Measurements from ENCODE around the gene CITED4.

The CITED4 gene

DNA sequence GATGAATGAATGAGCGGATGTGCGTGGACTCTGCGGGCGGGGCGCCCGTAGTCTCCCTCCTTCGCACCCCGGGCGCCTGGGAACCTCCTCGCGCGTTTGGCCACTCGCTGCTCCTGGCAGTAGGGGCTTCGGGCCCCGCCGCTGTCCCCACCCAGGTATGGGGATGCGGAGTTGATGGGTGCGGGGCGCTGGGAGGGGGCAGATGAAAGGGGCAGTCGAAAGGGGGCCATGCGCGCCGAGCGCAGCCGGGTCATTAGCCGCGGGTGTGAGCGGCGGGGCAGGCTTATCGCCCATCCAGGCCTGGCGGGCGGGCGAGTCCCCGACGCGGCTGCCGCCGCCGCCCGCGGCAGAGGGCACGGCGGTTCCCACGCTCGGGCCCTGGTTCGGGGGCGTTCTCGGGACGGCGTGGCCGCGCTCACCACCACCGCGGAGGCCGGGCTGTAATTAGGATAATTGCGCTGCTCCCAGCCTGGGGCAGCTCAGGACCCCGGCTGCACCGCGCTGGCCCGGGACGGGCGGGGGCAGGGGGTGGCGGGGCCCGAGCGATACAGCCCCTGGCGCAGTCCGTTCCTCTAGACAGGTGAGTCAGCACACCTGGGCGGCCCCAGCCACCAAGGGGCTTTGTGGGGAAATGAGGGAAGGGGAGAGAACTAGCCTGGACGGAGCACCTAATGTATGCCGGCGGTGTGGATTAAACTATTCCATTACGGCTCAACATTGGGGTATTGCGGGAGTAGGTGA lies 22.1 kb upstream of the CITED4 start:
- FAIRE-seq = no peak

DNA sequence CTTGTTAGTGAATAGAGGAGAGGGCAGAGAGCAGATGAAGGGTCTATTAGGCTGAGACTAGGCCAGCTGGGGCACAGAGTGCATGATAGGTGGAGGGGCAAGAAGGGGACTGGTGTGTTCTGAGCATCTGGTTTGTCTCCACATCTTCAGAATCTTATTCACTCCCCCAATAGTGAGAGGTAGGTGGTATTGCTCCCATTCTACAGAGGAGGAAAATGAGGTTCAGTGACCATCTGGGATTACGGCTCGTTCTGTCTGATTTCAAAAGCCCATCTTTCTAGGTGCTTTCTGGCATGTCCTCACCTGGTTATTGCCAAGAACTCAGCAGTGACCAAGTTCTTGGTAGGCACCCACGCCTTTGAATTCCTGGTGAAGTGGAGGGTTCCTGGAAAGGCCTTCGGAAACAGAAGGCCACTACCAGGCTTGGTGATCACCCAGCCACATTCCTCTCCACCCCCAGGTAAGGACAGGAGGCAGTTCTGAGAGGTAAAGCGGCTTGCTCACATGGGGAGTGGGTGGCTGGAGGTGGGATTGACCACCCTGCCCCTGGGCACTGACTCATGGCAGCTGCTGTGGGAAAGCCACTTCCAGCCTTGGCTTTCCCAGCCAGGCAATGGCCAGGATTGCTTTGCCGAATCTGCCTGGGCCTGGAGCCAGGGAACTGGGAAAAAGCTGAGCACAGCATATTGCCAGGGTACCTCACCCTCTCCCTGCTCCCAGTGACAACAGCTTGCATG lies 18.8 kb upstream of the CITED4 start:
- no peak for FAIRE-seq

DNA sequence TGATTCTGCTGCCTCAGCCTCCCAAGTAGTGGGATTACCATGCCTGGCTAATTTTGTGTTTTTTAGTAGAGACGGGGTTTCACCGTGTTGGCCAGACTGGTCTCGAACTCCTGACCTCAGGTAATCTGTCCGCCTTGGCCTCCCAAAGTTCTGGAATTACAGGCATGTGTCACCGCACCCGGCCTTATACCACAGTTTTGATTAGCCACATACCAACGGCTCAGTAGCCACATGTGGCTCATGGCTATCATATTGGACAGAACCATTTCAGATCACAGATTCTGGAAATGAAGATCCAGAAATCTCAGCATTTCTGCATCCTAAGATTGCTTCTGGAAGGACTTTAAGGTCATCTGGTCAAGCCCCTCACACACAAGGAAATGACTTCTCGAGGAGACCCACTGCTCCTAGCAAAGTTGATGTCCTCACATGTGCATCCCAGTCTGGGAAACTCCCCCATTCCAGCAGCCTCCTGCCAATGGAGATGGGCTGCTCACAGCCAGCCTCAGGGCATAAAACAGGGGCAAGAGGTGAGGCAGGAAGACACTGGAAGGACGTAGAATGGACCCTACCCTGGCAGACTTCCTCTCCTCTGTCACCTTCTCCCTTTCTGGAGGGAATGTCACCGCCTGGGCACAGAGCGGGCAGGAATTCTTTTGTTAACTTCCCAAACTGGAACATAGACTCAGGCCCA lies 17.5 kb upstream of the CITED4 start:
- no peak for FAIRE-seq

DNA sequence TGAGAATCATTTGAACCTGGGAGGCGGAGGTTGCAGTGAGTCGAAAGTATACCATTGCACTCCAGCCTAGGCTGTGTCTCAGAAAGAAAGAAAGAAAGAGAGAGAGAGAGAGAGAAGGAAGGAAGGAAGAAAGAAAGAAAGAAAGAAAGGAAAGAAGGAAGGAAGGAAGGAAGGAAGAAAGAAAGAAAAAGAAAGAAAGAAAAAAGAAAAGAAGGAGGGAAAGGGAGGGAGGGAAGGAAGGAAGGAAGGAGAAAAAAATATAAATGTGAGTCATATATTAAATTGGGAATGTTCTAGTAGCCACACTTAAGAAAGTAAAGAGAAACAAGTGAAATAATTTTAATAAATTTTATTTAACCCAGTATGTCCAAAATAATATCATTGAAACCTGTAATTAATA lies 16.7 kb upstream of the CITED4 start:
- FAIRE-seq = no peak

DNA sequence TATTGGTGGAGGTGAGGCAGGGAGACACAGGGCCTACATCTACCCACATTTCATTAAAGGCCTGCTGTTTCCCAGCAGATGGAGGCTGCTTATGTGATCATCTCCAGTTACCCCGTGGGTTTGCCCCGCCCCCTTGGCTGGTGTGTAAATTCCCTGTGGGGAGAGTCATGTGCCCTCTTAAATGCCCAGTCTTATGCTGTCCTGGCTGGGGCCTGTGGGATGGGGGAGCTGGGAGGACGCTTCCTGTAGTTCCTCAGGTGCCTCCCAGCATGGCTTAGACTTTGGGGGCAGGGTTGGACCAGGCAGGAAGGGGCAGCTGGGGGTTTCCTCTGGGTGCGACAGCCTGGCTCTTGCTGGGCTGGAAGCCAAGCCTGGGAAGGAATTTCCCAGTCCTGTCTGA lies 15.5 kb upstream of the CITED4 start:
- FAIRE-seq = no peak

DNA sequence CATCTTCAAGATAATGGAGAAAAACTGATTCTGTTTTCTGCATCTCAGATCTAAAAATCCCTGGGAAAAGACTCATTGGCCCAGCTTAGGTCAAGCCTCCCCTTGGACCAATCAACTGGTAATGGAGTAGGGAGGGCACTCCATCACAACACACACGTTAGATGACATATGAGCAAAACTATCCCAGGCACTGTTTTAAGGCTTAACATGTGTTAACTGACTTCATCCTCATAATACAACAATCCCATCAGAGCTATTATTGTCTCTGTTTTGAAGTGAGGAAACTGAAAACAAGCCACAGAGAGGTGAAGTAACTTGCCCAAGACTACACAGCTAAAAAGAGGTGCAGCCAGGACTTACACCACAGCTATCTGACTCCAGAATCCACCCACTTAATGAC lies 14.7 kb upstream of the CITED4 start:
- no peak for FAIRE-seq

DNA sequence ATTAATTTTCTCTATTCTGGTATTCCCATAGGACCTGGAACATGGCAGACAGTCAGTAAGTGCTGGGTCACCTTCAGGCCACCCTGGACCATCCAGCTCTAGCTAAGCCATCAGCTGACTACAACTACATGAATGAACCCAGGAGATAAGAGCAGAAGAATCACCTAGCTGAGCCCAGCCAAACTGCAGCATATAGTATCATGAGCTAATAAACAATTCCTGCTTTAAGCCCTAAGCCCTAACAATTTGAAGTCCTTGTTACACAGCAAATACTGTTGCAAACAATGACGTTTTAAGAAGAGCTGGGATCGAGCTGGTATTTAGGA lies 14.2 kb upstream of the CITED4 start:
- FAIRE-seq = no peak

DNA sequence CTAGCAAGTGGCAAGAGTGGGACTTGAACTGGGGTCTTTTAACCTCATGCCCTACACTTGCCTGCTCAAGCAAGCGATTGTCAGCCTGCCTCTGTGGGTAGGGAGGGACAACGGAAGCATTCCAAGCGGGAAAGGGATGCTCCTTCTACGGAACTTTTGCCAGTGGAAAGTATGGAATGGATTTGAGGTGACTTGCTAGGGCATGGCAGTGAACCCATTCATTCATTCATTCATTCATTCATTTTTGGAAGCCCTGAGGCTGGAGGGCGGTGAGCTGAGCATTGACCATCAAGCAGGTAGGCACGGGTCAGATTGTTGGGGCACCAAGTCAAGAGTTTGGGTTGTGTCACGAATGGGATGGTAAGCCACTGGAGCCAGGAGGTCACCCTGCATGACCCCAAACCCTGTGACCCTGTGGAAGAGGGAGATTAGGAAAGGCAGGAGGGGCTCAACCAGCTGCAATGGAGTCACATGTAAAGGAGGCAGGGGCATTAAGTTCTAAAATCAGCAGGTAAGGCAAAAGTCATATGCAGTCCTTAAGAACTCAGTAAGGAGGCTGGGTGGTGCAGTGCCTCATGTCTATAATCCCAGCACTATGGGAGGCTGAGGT lies 11.8 kb upstream of the CITED4 start:
- no peak for FAIRE-seq

DNA sequence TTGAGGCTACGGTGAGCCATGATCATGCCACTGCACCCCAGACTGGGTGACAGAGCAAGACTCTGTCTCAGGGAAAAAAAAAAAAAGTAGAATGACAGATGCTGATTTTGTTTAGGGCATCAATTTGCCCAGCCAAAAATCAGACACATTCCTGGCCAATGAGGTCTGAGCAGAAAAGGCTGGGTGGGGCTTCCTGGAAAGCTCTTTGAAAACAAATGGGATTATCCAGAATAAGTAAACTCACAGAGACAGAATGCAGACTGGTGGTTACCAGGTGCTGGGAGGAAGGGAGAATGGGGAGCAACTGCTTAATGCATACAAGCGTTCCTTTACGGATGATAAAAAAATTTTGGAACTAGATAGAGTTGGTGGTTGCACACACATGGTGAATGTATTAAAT lies 10.1 kb upstream of the CITED4 start:
- no peak for FAIRE-seq

DNA sequence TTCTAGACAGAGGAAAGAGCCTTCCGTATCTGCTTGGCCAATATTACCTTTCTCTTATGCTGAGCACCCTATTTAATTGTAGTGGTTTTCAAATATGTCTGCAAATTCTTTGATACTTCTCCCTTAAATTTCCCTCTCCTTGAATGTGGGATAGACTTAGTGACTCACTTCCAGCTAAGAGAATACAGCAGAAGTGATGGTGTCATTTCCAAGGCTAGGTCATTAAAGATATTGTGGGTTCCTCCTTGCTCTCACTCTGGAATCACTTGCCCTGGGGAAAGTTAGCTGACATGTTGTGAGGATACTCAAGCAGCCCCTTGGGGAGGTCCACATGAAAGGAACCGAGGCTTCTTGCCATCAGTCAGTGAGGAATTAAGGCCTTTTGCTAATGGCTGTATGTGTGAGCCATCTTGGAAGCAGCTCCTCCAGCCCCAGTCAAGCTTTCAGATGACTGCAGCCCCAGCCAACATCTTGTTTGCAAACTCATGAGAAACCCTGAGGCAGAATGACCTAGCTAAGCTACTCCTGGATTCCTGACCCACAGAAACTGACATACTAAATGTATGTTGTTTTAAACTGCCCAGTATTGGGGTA lies 8.1 kb upstream of the CITED4 start:
- no peak for FAIRE-seq

DNA sequence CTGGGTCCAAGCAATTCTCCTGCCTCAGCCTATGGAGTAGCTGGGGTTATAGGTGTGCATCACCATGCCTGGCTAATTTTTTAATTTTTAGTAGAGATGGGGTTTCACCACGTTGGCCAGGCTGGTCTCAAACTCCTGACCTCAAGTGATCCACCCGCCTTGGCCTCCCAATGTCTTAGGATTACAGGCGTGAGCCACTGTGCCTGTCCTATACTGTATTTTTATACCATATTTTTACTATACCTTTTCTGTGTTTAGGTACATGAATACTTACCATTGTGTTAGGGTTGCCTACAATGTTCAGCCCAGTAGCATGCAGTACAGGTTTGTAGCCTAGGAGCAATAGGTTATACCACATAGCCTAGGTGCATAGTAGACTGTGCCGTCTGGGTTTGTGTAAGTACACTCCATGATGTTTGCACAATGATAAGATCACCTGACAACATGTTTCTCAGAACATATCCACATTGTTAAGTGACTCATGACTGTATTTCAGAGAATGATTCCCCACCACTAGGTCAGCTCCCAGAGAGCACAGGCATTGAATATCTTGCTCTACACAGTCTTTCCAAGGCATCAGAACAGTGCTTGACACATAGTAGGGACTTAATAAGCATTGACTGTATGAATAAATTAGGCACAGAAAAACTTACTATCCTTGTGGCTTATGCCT lies 6.0 kb upstream of the CITED4 start:
- FAIRE-seq = no peak

DNA sequence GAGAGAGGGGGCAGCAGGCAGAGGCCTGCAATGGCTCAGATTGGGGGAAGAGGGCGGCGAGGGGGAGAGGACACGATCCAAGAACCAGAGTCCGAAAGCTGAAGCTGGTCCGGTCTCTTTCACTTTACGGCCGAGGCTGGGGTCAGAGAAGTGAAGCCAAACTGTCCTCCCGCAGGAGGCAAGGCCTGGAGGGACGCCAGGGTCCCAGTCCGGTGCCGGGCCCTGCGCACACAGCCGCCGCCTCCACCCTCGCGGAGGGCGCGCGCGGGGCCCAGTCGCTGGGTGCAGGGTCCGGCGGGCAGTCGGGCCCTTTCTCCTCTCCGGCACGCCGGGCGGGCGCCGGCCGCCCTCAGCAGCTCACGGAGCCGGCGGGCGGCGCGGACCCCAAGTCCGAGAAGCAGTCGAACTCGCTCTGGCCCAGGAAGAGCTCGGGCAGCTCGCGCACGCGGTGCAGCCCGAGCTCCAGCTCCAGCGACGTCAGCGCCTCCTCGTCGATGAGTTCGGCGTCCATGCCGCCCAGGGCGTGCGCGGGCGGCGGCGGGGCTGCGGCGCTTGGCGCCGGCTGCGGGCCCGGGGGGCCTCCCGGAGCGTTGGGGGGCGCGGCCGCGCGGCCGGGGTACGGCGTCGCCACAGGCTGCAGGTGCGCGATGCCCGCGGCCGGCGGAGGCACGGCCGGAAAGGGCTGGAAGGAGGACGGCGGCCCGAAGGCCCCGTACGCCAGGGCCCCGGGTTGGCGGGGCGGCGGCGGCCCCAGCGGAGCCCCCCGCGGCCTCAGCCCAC lies 749 bp downstream of the CITED4 start:
- no peak for FAIRE-seq

DNA sequence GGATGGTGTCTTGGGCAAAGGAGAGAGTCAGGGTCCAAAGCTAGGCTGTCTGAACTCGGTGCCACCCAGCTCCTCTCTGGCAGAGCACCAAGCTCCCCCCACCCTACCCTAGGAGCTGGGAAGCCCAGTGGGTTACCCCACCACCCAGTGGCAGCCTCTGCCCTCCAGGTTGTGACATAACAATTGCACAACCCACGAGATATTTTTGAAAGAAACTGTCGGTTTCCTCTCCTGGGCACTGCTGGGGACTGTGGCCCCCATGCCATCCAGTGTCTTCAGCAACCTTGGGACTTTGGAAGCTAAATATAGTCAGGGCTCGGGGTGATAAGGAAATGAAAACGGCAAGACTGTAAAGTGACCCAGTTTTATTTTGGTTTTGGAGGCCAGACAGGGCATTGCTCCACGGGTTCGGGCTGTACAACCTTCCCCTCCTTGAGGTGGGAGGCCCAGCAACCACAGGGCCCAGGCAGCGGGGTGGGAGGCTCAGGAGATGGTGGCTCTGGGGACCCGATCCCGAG lies 1.4 kb downstream of the CITED4 start:
- no peak for FAIRE-seq

DNA sequence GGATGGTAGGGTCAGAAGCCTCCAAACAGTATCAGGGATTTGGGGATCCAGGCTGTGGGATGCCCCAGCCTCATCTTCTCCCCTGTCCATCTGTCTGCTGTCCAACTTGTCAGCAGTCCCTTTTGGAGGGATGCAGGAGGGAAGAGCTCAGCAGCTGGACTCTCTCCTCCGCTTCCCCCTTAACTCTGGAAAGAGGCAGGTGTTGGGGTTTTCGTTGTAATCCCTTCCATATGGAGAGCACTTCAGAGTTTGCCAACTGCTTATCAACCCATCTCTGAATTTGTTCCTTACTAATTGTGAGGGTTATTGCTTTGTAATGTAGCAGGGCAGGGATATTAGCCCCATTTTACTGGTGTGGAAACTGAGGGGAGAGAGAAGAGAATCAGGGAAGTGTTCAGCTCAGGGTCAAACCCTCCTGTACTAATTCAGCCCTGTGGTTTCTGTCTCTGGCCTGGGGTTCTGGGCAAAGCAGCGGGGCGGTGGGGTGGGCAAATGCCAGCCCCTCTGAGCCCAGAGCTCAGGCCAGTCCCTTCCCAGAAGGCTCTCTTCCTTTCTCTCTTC lies 3.2 kb downstream of the CITED4 start:
- no peak for FAIRE-seq

DNA sequence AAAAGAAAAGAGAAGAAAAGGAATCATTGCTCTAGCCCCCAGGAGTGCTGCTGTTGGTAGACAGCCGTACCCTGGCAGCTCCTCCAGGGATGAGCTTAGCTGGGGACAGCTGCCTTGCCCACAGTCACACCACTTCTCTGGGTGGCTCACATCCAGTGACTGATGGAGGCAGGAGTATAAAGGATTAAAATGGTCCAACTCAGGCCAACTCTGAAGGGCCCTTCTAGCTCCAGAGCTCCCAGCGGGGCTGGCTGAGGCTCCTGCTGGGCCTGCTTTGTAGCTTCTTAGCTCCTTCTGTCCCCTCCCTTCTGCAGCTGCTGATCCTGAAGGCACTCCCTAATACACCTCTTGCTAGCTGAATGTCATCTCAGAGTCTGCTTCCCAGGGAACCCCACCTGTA lies 4.4 kb downstream of the CITED4 start:
- FAIRE-seq = no peak

DNA sequence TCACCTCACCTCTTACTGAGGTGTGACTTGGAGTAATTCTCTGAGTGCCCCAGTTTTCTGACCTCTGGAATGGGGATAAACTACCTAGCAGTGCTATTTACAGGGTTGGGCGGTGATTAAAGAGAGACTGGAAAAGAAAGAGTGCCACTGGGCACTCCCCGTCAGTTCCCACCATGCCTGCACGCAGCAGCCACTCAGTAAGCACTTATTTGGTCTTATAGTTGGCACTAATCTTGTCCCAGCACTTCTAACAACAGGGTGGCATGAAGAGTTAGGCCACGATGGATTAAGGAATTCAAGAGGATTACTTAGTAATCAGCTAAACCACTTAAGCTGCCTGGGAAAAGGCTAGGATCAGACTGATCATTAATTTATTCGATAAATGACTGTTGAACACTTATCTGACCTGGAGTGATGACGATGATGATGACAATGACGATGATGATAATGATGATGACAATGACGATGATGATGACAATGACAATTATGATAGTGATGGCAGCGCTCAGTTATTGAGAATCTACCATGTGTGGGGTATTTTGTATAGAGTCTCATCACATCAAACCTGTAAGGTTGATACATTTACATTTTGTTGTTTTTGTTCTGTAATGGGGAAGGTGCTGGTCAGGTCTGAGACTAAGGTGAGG lies 5.4 kb downstream of the CITED4 start:
- no peak for FAIRE-seq

DNA sequence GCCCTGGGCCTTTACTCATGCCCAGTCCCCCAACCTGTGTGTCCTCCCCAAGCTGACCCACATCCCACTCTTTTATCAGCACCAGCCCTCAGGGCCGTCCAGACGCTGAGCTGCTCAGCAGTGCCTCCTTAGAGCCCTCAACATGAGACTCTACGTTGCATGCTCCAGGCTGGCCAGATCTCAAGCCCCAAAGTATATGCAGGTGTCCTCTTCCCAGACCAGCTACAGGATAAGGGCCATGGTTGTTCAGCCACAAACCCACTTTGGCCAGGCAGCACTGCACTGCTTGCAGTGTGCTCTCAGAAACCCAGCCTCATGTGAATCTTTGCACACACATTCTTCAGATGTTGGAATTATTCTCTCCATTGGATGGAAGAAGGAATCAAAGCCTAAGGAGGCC lies 6.0 kb downstream of the CITED4 start:
- FAIRE-seq = no peak

DNA sequence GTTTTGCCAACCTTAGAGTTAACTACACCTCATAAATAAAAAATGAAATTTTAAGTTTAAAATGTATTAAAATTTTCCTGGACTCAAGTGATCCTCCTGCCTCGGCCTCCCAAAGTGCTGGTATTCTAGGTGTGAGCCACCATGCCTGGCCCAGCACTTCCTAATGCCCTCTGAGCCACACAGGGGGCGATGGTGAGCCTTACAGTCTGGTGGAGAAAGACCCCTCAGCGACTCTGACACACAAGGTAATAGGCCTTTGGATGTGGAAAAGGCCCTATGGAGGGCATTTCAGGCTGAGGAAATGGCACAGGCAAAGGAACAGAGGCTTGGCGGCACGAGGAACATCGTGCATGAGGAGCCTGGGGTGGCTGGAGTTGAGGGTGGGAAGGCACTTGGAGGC lies 6.7 kb downstream of the CITED4 start:
- FAIRE-seq = no peak

DNA sequence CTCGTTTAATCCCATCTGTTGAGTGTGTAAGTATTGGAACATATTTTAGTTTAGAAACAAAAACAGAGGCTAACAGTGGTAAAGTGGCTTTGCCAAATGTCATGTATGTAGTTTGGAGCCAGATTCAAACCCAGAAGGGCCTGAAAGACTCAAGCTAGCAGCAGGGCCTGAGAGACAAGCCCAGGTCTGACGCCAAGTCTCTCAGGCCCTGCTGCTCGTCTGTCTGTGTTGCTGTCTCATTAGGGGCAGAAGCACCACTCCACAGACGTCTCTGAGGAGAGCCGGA lies 8.3 kb downstream of the CITED4 start:
- FAIRE-seq = no peak

DNA sequence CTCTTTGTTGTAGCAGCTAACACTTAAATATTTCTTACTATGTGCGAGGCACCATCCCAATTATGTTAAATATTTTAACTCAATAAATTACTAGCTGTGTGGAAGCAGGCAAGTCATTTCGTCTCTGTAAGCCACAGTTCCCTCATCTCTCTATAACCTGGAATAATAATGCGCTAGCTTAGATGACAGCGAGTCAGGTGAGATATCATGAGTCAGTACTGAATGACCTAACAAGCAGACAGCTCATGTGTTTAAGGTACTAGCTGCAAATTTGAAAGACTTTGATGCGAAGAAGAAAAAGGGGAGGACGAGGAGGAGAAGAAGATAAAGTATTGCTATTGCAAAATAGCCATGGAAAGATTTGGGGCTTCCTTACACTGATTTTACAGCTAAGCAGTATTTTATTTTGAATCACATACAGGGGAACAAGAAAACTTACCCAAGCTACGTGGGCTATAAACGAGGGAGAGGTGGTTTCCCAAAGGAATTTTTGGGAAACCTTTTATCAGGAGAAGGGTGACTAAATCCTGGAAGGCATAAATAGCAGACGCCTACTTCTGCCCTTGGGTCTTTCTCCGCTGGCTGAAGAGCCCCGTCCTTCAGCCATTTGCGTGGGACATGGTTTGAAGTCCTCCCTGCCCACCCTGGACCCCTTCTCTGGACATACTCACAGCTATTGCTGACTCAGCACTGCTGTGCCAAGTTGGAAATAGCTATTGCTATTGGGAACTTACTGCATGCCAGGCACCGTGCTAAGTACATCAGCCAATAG lies 8.9 kb downstream of the CITED4 start:
- no peak for FAIRE-seq

Measured in colon (tissue), 2 donors.